Adipocyte (in vitro differentiated cells): ENCODE measurements around the gene BLTP3B.
"Not testable (repeated sequence)": the region's sequence is repeated elsewhere in the genome, so short reads cannot be mapped to it uniquely, and the experiment has no call there.

Experiments used
- DNase-seq: peaks from one replicate; pipeline ENCODE4 v3.0.0-alpha.2; 2015; ENCODE audit warnings: low read depth
- H3K27me3 ChIP-seq: replicated peaks from 2 replicates; pipeline ENCODE4 v1.7.0; 2013; ENCODE audit warnings: mild to moderate bottlenecking, low read length, moderate library complexity; ENCODE audit not compliant: control insufficient read depth, insufficient read depth
- H3K36me3 ChIP-seq: 2 replicates; pipeline ENCODE4 v1.7.0; 2013; ENCODE audit warnings: low read length, mild to moderate bottlenecking, moderate library complexity; ENCODE audit not compliant: control insufficient read depth, insufficient read depth, severe bottlenecking
- H3K4me1 ChIP-seq: 2 replicates; pipeline ENCODE4 v1.7.0; 2013; ENCODE audit warnings: mild to moderate bottlenecking, low read length, moderate library complexity; ENCODE audit not compliant: control insufficient read depth, insufficient read depth
- H3K4me3 ChIP-seq: 2 replicates; pipeline ENCODE4 v1.7.0; 2013; ENCODE audit warnings: mild to moderate bottlenecking, low read length, moderate library complexity
- H3K9ac ChIP-seq: 2 replicates; pipeline ENCODE4 v1.7.0; 2013; ENCODE audit warnings: mild to moderate bottlenecking, low read length, moderate library complexity
- H3K9me3 ChIP-seq: 2 replicates; pipeline ENCODE4 v1.7.0; 2013; ENCODE audit warnings: mild to moderate bottlenecking, low read length, moderate library complexity; ENCODE audit not compliant: control insufficient read depth

Gene BLTP3B

GRCh38 chr12:100142851-100143559 lies at the start of gene BLTP3B:
BLTP3B (minus strand) TSS chr12:100142874; CDS start chr12:100142635, 239 bp downstream.
- peaks cover 30% of the 10 kb centered on the region for H3K4me1 ChIP-seq
- peak; percentile 97 for DNase-seq

DNA sequence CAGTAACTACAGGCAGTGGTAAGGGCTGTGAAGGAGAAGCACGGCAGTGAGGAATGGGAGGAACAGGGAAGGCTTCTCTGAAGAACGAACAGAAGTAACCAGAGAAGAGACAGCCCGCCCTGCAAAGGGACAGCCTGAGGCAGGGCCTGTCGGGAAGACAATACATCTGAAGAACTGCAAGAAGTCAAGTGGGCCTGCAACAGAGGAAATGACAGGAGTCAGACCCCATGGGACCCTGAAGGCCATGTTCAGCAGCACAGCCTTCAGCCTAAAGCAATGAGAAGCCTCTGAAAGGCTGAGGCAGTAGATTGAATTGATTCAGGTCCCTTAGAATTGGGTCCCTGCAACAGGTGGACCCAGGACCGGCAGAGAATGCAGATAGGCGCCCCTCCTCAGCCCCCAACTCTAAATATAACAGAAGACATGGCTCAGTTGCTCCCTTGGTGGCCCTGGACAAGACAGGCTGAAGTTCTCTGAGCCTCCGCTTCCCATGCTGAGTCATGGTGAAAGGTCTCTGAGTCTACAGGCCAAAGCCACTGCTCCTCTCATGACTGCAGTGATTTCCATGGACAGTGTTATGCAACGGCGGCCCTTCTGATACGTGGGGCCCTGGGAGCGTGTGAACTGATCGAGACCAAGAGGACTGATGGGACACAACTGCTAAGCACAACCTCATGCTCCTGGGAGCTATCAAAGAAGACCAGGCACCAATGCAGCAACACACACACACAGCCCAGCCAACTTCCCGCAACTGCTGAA lies 47.1 kb upstream of the BLTP3B start:
- Histone ChIP-seq H3K9me3 (no peaks in the 10 kb centered on the region), H3K27me3 (no peaks in the 10 kb centered on the region), H3K9ac (no peak overlapping the region), H3K4me1 (peaks cover 11% of the 10 kb centered on the region), H3K4me3 (no peak overlapping the region), H3K36me3 (no peaks in the 10 kb centered on the region)
- DNase-seq: no peak

More at GRCh38 chr12:100142851-100143559, at the start of gene BLTP3B:
- H3K27me3 ChIP-seq: no peaks in the 10 kb centered on the region
- no peaks in the 10 kb centered on the region for H3K9me3 ChIP-seq
- H3K4me3 ChIP-seq: peak within 1 kb of the TSS; percentile 96
- H3K36me3 ChIP-seq: no peaks in the 10 kb centered on the region
- peak within 1 kb of the TSS; percentile 96 for H3K9ac ChIP-seq

GRCh38 chr12:100188888-100189635 lies 46.4 kb upstream of the BLTP3B start:
- not testable (repeated sequence) for DNase-seq, H3K9me3 ChIP-seq, H3K9ac ChIP-seq, H3K27me3 ChIP-seq, H3K36me3 ChIP-seq, H3K4me3 ChIP-seq
- H3K4me1 ChIP-seq: peaks cover 11% of the 10 kb centered on the region

DNA sequence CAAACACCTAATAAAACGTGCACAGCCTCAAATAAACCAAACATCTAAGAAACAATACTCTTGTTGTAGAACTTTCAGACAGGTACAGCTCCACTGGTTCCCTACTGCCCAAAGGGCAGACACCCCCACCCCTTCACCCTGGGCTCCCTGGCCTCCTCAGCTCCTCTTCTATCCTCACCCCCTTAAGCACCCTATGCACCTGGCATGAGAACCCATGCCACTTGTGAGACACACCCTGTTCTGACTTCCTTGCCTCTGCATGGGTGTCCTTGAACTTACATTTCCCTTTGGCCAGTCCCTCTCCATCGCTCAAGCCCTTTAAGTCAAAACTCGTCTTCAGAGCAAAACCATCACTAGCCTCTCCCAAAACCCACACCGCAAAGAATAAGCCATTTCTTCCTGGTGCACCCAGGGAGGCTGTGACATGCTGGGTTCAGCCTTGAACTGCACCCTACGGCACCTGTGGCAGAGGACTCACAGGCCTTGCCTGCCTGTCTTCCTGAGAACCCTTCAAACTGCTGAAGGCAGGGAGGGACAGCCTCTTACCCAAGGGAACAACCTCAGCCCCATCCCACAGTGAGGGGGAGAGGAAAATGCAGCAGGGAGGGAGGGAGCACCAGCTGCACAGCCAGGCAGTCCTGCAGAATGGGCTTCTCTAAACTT lies 45.3 kb upstream of the BLTP3B start:
- no peaks in the 10 kb centered on the region for H3K36me3 ChIP-seq
- H3K9me3 ChIP-seq: no peaks in the 10 kb centered on the region
- H3K27me3 ChIP-seq: no peaks in the 10 kb centered on the region
- peaks cover 11% of the 10 kb centered on the region for H3K4me1 ChIP-seq
- no peak overlapping the region for H3K9ac ChIP-seq
- no peak overlapping the region for H3K4me3 ChIP-seq
- no peak for DNase-seq

DNA sequence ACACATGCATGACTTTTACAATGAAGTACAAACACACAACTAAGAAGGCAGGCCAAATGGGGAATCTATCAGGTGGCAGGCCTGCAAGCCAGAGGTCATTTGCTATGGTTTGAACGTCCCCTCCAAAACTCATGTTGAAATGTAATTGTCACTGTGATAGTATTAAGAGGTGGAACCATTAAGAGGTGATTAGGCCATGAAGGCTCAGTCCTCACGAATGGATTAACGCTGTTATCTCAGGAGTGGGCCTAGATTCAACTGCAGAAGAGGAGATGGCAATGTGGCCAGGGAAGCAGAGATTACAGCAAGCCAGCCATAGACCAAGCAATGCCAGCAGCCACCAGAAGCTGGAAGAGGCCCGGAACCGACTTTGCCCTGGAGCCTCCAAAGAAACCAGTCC lies 44.4 kb upstream of the BLTP3B start:
- no peaks in the 10 kb centered on the region for H3K27me3 ChIP-seq
- H3K36me3 ChIP-seq: no peaks in the 10 kb centered on the region
- H3K9ac ChIP-seq: no peak overlapping the region
- peaks cover 11% of the 10 kb centered on the region for H3K4me1 ChIP-seq
- H3K4me3 ChIP-seq: no peak overlapping the region
- no peak for DNase-seq
- H3K9me3 ChIP-seq: no peaks in the 10 kb centered on the region

- no peaks in the 10 kb centered on the region for H3K36me3 ChIP-seq
- peak overlapping the region; percentile 60 for H3K9ac ChIP-seq
- H3K4me1 ChIP-seq: peaks cover 11% of the 10 kb centered on the region
- no peaks in the 10 kb centered on the region for H3K9me3 ChIP-seq
- peak overlapping the region; percentile 63 for H3K4me3 ChIP-seq
- no peak for DNase-seq
- H3K27me3 ChIP-seq: no peaks in the 10 kb centered on the region
Measured at GRCh38 chr12:100186071-100186470, 43.4 kb upstream of the BLTP3B start.

DNA sequence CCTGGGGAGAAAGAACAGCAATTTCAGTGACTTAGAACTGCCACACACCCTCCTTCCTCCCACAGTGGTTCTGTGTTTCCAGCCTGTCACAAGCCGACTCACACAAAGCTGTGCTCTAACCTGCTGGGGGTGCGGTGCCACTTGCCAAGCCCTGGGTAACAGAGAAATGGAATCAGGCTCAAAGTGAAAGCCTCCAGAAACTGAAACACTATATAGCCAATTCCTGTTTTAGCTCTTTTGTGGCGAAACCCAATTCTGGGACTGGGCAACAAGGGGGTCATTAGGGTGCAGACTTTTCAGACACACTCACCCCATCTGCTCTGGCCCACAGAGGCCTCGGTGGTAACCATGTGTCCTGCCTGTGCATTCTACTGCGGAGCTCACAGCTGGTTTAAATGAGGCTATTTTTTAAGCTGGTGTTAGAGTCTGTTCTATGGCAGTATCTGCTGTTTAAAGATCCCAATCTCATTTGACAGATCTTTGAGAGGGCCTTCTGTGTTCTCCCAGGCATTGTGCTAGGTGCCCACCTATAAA lies 42.8 kb upstream of the BLTP3B start:
- H3K4me3 ChIP-seq: peak overlapping the region; percentile 63
- peaks cover 11% of the 10 kb centered on the region for H3K4me1 ChIP-seq
- H3K36me3 ChIP-seq: no peaks in the 10 kb centered on the region
- no peaks in the 10 kb centered on the region for H3K9me3 ChIP-seq
- DNase-seq: peak; percentile 10
- peak overlapping the region; percentile 60 for H3K9ac ChIP-seq
- H3K27me3 ChIP-seq: no peaks in the 10 kb centered on the region

DNA sequence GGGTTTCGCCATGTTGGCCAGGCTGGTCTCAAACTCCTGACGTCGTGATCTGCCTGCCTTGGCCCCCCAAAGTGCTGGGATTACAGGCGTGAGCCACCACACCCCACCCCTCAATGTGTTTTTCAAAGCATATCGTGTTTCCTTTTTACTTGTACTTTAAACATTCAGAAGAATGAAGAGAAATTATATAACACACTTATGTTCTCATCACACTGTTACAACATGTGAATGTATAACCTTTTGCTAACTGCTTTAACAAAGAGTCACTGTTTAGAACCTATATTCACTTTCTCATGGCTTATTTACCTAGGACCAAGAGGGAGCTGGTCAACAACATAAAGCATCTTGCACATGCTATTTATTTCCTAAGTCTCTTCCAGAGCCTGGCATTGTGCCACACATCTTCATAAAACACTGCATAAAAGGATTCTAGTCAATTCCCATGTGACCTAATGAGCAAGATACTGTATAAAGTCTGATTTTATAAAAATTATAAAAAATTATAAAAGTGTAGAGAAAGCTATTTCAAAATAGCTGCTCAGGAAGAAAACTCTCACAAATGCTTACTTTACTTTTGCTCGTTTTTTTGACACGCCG lies 42.0 kb upstream of the BLTP3B start:
- Histone ChIP-seq H3K27me3 (no peaks in the 10 kb centered on the region), H3K9me3 (no peaks in the 10 kb centered on the region), H3K4me1 (peaks cover 11% of the 10 kb centered on the region), H3K9ac (no peak overlapping the region), H3K36me3 (no peaks in the 10 kb centered on the region), H3K4me3 (no peak overlapping the region)
- peak; percentile 19 for DNase-seq

- no peak for DNase-seq
- H3K4me1 ChIP-seq: peaks cover 3% of the 10 kb centered on the region
Measured at GRCh38 chr12:100179252-100179651, 36.6 kb upstream of the BLTP3B start.

GRCh38 chr12:100176493-100176892 lies 33.8 kb upstream of the BLTP3B start:
- not testable (repeated sequence) for H3K9me3 ChIP-seq, H3K36me3 ChIP-seq, DNase-seq, H3K27me3 ChIP-seq, H3K4me3 ChIP-seq, H3K4me1 ChIP-seq, H3K9ac ChIP-seq

More at GRCh38 chr12:100179252-100179651, 36.6 kb upstream of the BLTP3B start:
- H3K27me3 ChIP-seq: no peaks in the 10 kb centered on the region
- no peak overlapping the region for H3K9ac ChIP-seq
- no peak overlapping the region for H3K4me3 ChIP-seq
- no peaks in the 10 kb centered on the region for H3K9me3 ChIP-seq
- no peaks in the 10 kb centered on the region for H3K36me3 ChIP-seq
